Keratinocyte (primary cell): ENCODE results near the gene DNAH2.

ENCODE experiments used
- EZH2 ChIP-seq: IDR thresholded peaks from one replicate; pipeline ENCODE4 v1.6.1; 2012; ENCODE audit warnings: inconsistent platforms, mild to moderate bottlenecking, low read length, moderate library complexity
- TF ChIP-seq, protein P1 (sequence below), 3 experiments: IDR thresholded peaks in 1 of 3; conservative IDR thresholded peaks in 1 of 3; optimal IDR thresholded peaks in 1 of 3; 2 replicates in 2 of 3; 3 replicates in 1 of 3; pipeline versions ENCODE3 to v1.5.1; 2011; ENCODE audit warnings: low read length in 3 of 3, mild to moderate bottlenecking in 3 of 3, moderate library complexity in 2 of 3, control low read depth in 1 of 3, inconsistent platforms in 1 of 3; ENCODE audit not compliant: insufficient read depth in 2 of 3; ENCODE audit errors: extremely low read depth in 1 of 3

DNA sequence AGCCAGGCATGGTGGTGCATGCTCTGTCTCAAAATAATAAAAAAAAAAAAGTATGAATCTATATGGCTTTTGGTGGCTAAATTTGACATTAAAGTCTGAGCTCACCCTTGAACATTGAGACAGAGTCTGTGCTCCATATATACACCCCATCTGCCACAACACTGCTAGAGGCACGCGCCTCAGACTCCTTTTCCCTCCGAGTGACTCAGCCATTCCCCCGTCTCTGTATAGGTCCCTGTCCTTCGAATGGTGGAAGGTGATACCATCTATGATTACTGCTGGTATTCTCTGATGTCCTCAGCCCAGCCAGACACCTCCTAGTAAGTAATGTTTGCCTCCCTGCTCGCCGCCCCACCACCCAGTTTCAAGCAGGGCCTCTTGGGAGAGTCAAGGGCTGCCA is 17.0 kb upstream of the DNAH2 start:
- TF ChIP-seq, protein P1, sequence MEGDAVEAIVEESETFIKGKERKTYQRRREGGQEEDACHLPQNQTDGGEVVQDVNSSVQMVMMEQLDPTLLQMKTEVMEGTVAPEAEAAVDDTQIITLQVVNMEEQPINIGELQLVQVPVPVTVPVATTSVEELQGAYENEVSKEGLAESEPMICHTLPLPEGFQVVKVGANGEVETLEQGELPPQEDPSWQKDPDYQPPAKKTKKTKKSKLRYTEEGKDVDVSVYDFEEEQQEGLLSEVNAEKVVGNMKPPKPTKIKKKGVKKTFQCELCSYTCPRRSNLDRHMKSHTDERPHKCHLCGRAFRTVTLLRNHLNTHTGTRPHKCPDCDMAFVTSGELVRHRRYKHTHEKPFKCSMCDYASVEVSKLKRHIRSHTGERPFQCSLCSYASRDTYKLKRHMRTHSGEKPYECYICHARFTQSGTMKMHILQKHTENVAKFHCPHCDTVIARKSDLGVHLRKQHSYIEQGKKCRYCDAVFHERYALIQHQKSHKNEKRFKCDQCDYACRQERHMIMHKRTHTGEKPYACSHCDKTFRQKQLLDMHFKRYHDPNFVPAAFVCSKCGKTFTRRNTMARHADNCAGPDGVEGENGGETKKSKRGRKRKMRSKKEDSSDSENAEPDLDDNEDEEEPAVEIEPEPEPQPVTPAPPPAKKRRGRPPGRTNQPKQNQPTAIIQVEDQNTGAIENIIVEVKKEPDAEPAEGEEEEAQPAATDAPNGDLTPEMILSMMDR (optimal IDR thresholded peaks at IDR 0.05 in 1 of 3, IDR thresholded peaks at IDR 0.05 in 1 of 3, conservative IDR thresholded peaks at IDR 0.05 in 1 of 3; ENCODE audit: extremely low read depth in 1 of 3, insufficient read depth in 2 of 3, low read length in 3 of 3): no peak
- TF ChIP-seq EZH2: no peak
